C4-2B (cell line): Measurements from ENCODE around the gene GNB2.
A peak's percentile ranks its signal among the peaks of the same experiment; 100 is the strongest.

Experiments used
- H3K27ac ChIP-seq: fragments of 450-650 bp; 2 replicates; pipeline ENCODE4 v1.5.1; 2017
- ZFX ChIP-seq: fragments of 450-650 bp; IDR thresholded peaks from 2 replicates; pipeline ENCODE4 v1.6.1; 2017
- TF ChIP-seq, protein P1 (sequence below): fragments of 450-650 bp; conservative IDR thresholded peaks from 2 replicates; pipeline ENCODE4 v1.5.1; 2017; ENCODE audit warnings: mild to moderate bottlenecking

GNB2 gene

DNA sequence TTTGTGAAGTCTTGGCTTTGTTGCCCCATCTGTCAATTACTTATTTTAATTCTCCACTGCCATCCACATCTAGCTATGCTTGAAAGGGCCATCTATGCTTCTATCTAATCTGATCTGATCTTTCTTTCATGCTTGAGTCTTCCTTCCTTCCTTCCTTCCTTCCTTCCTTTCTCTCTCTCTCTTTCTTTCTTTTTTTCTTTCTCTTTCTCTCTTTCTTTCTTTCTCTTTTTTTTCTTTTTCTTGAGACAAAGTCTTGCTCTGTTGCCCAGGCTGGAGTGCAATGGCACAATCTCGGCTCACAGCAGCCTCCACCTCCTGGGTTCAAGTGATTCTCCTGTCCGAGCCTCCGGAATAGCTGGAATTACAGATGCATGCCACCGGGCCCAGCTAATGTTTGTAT is 43.5 kb upstream of the GNB2 start:
- no peak overlapping the region for H3K27ac ChIP-seq
- TF ChIP-seq, protein P1, sequence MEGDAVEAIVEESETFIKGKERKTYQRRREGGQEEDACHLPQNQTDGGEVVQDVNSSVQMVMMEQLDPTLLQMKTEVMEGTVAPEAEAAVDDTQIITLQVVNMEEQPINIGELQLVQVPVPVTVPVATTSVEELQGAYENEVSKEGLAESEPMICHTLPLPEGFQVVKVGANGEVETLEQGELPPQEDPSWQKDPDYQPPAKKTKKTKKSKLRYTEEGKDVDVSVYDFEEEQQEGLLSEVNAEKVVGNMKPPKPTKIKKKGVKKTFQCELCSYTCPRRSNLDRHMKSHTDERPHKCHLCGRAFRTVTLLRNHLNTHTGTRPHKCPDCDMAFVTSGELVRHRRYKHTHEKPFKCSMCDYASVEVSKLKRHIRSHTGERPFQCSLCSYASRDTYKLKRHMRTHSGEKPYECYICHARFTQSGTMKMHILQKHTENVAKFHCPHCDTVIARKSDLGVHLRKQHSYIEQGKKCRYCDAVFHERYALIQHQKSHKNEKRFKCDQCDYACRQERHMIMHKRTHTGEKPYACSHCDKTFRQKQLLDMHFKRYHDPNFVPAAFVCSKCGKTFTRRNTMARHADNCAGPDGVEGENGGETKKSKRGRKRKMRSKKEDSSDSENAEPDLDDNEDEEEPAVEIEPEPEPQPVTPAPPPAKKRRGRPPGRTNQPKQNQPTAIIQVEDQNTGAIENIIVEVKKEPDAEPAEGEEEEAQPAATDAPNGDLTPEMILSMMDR, result no peak
- TF ChIP-seq ZFX, result no peak

DNA sequence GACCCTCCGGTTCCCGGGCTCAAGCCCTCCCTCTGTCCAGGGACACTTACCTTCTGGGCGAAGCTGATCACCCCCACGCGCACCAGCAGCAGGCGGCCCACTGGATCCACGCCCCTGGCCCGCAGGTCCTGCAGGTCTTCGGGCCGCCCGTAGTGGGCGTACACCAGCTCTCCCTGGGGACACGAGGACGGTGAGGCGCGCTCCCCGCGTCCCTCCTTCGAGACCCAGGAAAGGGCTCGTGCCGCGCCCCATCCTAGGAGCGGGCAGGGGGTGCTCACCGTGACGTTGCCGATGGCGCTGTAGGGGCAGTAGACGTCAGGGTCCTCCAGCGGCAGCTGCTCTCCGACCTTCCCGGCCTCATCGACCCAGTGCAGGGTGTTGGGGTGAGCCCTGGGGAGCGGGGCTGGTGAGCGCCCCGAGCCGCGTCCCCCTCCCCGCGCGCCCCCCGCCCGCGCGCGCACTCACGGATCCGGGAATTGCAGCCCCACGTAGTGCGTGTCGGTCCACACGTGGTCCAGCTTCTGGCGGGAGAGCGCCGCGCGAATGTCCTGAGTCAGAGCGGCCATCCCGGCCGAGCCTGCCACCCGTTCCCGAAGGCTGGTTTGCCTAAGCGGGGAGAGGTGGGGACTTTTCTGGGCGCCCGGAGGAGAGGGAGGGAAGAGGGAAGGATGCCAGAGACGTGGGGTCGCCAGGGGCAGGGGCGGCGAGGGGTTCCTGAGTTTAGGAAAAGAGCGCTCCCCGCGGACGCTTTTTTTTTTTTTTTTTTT is 40.4 kb upstream of the GNB2 start:
- peak overlapping the region; percentile 89 for H3K27ac ChIP-seq
- TF ChIP-seq, protein P1, result peak; percentile 62
- TF ChIP-seq ZFX, result 0 out of 2 replicates have a peak, but pooled peaks have one; percentile 4

DNA sequence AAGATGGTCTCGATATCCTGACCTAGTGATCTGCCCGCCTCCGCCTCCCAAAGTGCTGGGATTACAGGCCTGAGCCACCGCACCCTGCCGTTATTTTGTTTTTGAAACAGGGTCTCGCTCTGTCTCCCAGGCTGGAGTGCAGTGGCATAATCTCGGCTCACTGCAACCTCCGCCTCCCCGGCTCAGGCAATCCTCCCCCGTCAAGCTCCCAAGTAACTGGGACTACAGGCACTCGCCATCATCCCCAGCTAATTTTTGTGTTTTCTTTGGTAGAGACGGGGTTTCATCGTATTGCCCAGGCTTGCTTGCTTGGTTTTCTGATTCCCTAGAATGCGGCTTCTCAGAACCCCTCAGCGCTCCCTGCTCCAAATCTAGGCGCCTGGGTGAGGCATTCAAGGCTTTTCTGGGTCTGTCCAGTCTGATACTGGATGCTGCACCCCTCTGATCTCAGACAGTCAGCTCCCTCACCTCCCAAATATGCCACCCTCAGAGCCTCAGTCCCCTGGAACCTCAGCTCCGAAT is 33.5 kb upstream of the GNB2 start:
- no peak overlapping the region for H3K27ac ChIP-seq
- TF ChIP-seq, protein P1, result no peak
- no peak for TF ChIP-seq ZFX

DNA sequence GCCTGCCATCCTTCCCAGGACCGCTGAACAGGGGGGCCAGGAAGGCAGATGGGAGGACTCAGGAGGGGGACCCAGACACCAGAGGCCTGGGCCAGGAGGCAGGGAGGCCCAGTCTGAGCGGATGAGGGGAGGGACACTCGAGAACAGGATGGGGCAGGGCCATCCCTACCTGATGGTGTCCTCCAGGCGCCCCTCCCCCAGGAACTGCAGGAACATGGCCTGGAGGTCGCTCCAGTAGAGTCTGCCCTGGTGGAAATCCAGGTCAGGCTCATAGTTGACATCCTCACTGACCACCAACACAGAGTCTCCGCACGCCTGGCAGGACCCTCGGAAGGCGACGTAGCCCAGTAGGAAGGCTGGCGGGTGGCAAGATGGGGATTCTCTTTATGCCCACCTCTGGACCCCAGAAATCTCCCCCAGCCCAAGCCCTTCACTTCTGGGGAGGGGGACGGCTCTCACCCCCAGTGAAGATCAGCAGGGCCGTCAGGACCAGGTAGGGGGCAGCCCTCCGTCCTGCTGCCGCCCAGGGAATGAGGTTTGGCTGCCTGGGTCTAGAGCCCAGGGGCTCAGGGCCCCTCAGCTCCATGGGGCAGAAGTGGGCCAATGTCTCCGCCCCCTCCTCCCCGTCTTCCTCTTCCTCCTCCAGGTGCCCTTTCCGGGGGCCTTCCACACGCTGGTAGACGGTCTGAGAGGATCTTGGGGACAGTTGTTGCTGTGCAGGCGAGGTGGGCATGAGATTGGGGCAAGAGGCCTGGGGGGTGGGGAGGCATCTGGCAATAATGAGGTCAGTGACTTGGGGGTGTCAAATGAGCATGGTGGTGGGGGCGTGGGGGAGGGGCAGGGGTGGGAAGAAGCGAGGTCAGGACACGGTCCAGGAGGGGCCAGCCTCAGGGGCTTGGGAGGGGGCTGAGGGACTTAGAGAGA is 32.8 kb upstream of the GNB2 start:
- H3K27ac ChIP-seq, result no peak overlapping the region
- TF ChIP-seq, protein P1, result no peak
- TF ChIP-seq ZFX, result no peak

DNA sequence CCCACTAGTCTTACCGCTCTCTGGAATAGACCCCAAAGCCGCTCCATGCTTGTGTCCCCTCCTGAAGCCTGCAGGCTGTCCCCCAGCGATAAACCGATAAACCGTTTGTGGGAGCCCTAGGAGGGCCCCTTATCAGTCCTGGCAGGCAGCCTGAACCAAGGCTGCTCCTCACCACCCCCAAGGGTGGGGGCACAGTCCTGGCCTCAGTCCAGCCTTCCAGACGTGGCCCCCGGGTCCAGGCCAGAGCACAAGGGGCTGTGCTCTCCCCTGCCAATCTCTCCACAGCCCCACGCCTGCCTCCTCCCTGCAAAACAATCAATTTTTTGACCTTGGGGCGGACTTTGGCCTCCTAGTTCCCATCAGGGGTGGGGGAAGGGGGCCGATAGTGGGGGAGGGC is 32.1 kb upstream of the GNB2 start, which contains the start of gene TFR2:
Gene TFR2, minus strand, starts transcription at position 90 of the 397 bp plus-strand sequence. Its CDS starts 43 bp downstream, at position 47.
- no peak for TF ChIP-seq ZFX
- TF ChIP-seq, protein P1, result no peak
- H3K27ac ChIP-seq, result no peak within 1 kb of the TSS

DNA sequence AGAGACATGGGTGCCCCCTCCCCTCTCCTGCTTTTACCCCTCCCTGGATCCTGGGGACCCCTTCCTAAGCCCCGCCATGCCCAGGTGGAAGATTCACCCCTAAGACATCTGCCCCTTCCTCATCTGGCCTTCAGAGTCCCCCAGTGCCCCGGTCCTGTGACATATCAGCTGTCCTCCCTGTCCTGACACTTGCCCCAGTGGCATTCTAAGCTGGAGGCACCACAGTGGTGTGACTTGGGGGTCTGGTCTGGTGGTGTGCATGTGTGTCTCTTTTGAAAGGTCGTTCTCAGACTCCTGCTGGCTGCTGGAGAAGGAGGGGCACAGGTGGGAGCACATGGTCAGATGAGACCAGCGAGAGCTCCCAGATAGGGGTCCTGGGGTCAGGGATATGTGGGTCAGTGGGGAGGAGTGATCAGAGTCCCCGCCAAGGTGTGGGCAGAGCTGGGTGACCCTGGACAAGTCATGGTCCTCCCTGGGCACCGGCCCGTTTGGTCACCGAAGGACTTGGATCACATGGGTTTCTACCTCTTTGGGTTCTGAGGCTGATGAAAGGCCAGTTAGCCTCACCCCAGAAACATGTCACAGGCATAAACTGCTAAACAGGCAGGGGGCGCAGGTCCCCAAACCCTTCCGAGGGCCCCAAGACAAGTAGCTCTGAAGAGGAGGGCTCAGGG is 31.5 kb upstream of the GNB2 start:
- TF ChIP-seq, protein P1, result no peak
- TF ChIP-seq ZFX, result no peak
- no peak overlapping the region for H3K27ac ChIP-seq
